Astrocyte (in vitro differentiated cells and primary cell): ENCODE data around the gene PRR12.

ENCODE experiments used
- EZH2 ChIP-seq: IDR thresholded peaks from 2 replicates; pipeline ENCODE4 v1.6.1; 2012; ENCODE audit warnings: mild to moderate bottlenecking, low read length, inconsistent platforms; ENCODE audit not compliant: insufficient read depth
- TF ChIP-seq, protein P1 (sequence below): IDR thresholded peaks from 2 replicates; pipeline ENCODE4 v1.5.1; 2011; ENCODE audit warnings: low read depth, mild to moderate bottlenecking, inconsistent platforms, low read length, moderate library complexity; ENCODE audit not compliant: insufficient read depth

DNA sequence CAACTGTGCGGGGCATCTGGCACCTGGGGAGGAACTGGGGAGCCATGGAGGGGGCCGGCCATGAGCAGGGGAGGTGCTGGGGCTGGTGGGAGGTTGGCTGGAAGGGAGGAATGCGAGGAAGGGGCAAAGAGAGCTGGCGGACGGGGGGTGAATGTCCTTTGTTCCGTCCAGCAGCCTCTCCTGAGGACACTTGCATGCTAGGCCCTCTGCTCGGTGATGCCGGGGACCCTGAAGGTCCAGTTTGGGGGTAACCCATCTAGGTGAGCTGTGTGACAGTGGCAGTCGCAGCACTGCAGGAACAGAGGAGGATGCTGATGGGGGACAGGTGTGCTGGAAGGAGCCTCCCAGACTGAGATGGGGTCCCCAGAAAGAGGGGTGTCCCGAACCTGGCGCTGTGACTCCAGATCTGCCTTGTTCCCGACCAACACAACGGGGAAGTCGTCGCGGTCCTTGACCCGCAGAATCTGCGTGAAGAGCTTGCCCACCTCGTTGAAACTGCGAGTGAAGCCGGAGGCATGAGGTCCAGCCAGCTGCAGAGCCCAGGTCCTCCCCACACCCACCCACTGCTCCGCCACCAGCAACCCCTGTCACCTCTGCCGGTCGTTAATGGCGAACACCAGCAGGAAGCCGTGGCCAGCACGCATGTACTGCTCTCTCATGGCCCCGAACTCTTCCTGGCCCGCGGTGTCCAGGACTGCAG, 45.4 kb downstream of the PRR12 start:
- no peak for TF ChIP-seq EZH2
- TF ChIP-seq, protein P1, sequence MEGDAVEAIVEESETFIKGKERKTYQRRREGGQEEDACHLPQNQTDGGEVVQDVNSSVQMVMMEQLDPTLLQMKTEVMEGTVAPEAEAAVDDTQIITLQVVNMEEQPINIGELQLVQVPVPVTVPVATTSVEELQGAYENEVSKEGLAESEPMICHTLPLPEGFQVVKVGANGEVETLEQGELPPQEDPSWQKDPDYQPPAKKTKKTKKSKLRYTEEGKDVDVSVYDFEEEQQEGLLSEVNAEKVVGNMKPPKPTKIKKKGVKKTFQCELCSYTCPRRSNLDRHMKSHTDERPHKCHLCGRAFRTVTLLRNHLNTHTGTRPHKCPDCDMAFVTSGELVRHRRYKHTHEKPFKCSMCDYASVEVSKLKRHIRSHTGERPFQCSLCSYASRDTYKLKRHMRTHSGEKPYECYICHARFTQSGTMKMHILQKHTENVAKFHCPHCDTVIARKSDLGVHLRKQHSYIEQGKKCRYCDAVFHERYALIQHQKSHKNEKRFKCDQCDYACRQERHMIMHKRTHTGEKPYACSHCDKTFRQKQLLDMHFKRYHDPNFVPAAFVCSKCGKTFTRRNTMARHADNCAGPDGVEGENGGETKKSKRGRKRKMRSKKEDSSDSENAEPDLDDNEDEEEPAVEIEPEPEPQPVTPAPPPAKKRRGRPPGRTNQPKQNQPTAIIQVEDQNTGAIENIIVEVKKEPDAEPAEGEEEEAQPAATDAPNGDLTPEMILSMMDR = no peak
